Spleen (tissue), 11 donors: ENCODE results near the gene TAC3. TPM values are rescaled to one million over a fixed set of nuclear protein-coding genes. Genes with fewer than 3 reads are reported as not detected.

Experiments
- DNase-seq: peaks from one replicate; pipeline ENCODE4 v3.0.0-alpha.2; 2020
- H3K27ac ChIP-seq, 8 donors: fragments of 200-600 bp; sonication (generic) in 7 of 8; 1 replicate in 4 of 8; 2 replicates in 4 of 8; pipeline versions ENCODE4 v1.5.0 to v1.8.0; 2016 to 2021; ENCODE audit warnings: inconsistent platforms in 4 of 8, mild to moderate bottlenecking in 4 of 8, moderate library complexity in 1 of 8
- H3K27me3 ChIP-seq, 7 donors: fragments of 200-600 bp; sonication (generic) in 6 of 7; replicated peaks in 1 of 7; 1 replicate in 4 of 7; 2 replicates in 3 of 7; pipeline versions ENCODE4 v1.5.0 to v1.8.0; 2016 to 2021; ENCODE audit warnings: inconsistent platforms in 3 of 7, mild to moderate bottlenecking in 1 of 7
- H3K36me3 ChIP-seq, 6 donors: fragments of 200-600 bp; sonication (generic) in 5 of 6; 1 replicate in 4 of 6; 2 replicates in 2 of 6; pipeline versions ENCODE4 v1.5.0 to v1.8.0; 2016 to 2021; ENCODE audit warnings: inconsistent platforms in 2 of 6
- H3K4me1 ChIP-seq, 6 donors: fragments of 200-600 bp; sonication (generic) in 5 of 6; 1 replicate in 3 of 6; 2 replicates in 3 of 6; pipeline versions ENCODE4 v1.5.0 to v1.8.0; 2016 to 2021; ENCODE audit warnings: inconsistent platforms in 3 of 6
- H3K4me3 ChIP-seq, 8 donors: fragments of 200-600 bp; sonication (generic) in 7 of 8; 1 replicate in 4 of 8; 2 replicates in 4 of 8; pipeline versions ENCODE4 v1.5.0 to v1.8.0; 2016 to 2021; ENCODE audit warnings: inconsistent platforms in 4 of 8, mild to moderate bottlenecking in 4 of 8, moderate library complexity in 2 of 8
- H3K9me3 ChIP-seq, 8 donors: fragments of 200-600 bp; sonication (generic) in 7 of 8; 1 replicate in 4 of 8; 2 replicates in 4 of 8; pipeline versions ENCODE4 v1.5.0 to v1.8.0; 2016 to 2021; ENCODE audit warnings: inconsistent platforms in 4 of 8
- POLR2A ChIP-seq, 3 donors: fragments of 450-650 bp; IDR thresholded peaks; one replicate each; pipeline ENCODE4 v1.5.1; 2017; ENCODE audit warnings: antibody characterized with exemption in 3 of 3, mild to moderate bottlenecking in 1 of 3
- POLR2AphosphoS5 ChIP-seq, 3 donors: sonication (generic); formaldehyde crosslinking; IDR thresholded peaks; one replicate each; pipeline ENCODE4 v1.5.1; 2017; ENCODE audit warnings: antibody characterized with exemption in 3 of 3
- WGBS, 5 donors: extraction: QIAGEN DNeasy Blood & Tissue Kit in 3 of 5; methylation state at CpG; one replicate each; pipeline versions ENCODE4 v1.1.5 to v1.1.7; 2013 to 2018; 5-methylcytosine and 5-hydroxymethylcytosine counted together
- intact Hi-C: fragments of 100-400 bp; cut with DNase I; formaldehyde crosslinking; loops from one replicate; pipeline ENCODE4 v1.15.0; 2023; ENCODE audit warnings: low total_unique reads
- polyA plus RNA-seq, 3 donors: library from polyadenylated mRNA; stranded (reverse); fragments of 200-250 nt; gene quantifications; one replicate each; pipeline ENCODE4 v1.2.1, GENCODE V29; 2013
- total RNA-seq, 7 donors: library from RNA; depleted of rRNA in 3 of 7; stranded (reverse); fragments of >200 nt in 3 of 7; fragmentation: NEBNext Ultra II Directional in 4 of 7; extraction: Animal tissue kit (Norgen Biotek cat#: 25700) in 4 of 7; gene quantifications; one replicate each; pipeline versions ENCODE4 v1.1.0 to v1.2.1, GENCODE V29; 2016 to 2021
- TF ChIP-seq, protein P1 (sequence below), 11 experiments: fragments of 200-600 bp in 7 of 11; fragments of 450-650 bp in 4 of 11; sonication (generic) in 4 of 11; IDR thresholded peaks in 8 of 11; conservative IDR thresholded peaks in 3 of 11; 1 replicate in 7 of 11; 2 replicates in 4 of 11; pipeline versions ENCODE4 v1.4.0 to v1.8.0; 2016 to 2021; ENCODE audit warnings: antibody characterized with exemption in 11 of 11, inconsistent platforms in 4 of 11, mild to moderate bottlenecking in 1 of 11
- donor health status: healthy with polysubstance abuse.
- donor health status: DM: no; HTN: no; CAD: no; lungs with moderate emphysema.
- donor health status: DM: no; HTN: no; CAD: no.
- donor health status: Bipolar disorder and iron deficiency.
- donor health status: healthy.
- donor health status: DM: no; HTN: no; CAD: no.
- donor health status: DM: yes; HTN: yes; CAD: no.

TAC3 gene
- total and polyA plus RNA-seq, 10 donors: 0.11 to 0.20 TPM; not detected in 8

DNA sequence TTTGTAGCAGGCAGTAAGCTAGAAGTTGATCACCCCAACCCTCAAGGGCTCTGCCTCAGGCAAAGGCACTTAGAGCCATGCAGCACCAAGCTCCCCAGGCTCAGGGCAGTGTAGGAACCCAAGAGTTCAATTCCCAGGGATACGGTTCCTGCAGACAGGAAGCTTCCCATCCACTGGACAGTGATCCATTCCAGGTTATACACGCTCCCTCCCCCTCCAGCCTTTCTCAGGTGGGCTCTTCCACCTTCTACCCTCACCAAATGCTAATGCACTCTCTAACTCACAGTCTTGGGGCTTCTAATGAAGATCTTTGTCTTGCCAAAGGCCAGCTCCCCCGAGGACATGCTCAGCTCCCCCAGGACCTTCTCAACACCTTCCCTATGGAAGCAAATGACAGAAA, 20.9 kb upstream of the TAC3 start:
- H3K4me1 ChIP-seq: peaks cover 0 to 5% (median 0%) of the 10 kb centered on the region in 6 donors
- 75 to 93% (median 85%) methylated on average over 3 of the region's 3 CpGs for WGBS, 5 donors
- H3K9me3 ChIP-seq: no peaks in the 10 kb centered on the region
- TF ChIP-seq POLR2AphosphoS5 (IDR thresholded peaks at IDR 0.05): no peak
- TF ChIP-seq, protein P1, sequence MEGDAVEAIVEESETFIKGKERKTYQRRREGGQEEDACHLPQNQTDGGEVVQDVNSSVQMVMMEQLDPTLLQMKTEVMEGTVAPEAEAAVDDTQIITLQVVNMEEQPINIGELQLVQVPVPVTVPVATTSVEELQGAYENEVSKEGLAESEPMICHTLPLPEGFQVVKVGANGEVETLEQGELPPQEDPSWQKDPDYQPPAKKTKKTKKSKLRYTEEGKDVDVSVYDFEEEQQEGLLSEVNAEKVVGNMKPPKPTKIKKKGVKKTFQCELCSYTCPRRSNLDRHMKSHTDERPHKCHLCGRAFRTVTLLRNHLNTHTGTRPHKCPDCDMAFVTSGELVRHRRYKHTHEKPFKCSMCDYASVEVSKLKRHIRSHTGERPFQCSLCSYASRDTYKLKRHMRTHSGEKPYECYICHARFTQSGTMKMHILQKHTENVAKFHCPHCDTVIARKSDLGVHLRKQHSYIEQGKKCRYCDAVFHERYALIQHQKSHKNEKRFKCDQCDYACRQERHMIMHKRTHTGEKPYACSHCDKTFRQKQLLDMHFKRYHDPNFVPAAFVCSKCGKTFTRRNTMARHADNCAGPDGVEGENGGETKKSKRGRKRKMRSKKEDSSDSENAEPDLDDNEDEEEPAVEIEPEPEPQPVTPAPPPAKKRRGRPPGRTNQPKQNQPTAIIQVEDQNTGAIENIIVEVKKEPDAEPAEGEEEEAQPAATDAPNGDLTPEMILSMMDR (IDR thresholded peaks at IDR 0.05 in 8 of 11, conservative IDR thresholded peaks at IDR 0.05 in 3 of 11): no peak
- TF ChIP-seq POLR2A (IDR thresholded peaks at IDR 0.05): no peak
- no peak for DNase-seq
- H3K27ac ChIP-seq: no peak overlapping the region
- intact Hi-C loops: no loop called here
- no peaks in the 10 kb centered on the region for H3K27me3 ChIP-seq
- H3K36me3 ChIP-seq: no peaks in the 10 kb centered on the region
- H3K4me3 ChIP-seq: no peak overlapping the region

DNA sequence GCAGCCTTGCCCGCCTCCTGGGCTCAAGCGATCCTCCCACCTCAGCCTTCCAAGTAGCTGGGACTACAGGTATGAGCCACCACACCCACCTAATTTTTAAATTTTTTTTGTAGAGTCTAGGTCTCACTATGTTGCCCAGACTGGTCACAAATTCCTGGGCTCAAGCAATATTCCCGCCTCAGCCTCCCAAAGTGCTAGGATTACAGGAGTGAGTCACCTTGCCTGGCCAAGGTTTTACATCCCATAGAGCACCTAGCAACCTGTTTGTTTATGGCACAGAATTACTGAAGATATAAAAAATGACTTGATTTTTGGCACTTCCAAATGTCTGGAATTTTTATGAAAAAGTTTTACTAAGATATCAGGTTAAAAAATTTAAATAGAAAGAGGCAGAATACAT, 17.1 kb upstream of the TAC3 start:
- TF ChIP-seq, protein P1 (IDR thresholded peaks at IDR 0.05 in 8 of 11, conservative IDR thresholded peaks at IDR 0.05 in 3 of 11): no peak
- TF ChIP-seq POLR2AphosphoS5 (IDR thresholded peaks at IDR 0.05): no peak
- TF ChIP-seq POLR2A (IDR thresholded peaks at IDR 0.05): no peak

DNA sequence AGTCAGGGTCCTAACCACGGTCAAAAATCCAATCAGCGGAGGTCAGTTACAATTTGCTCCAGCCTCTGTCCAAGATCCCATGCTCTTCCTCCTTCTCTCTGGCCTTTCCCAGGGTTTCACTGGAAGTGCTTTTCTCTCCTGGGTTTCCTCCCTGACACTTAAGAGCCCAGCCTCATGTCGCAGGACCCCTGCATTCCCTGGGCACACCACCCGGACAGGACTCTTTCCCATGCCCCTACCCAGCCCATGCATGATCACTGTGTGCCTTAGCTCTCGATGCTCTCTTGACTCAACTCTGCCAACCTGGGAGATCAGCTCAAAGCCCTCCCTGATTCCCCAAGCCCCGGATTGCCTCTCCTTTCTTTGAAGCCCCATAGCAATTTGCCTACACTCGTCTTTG, 15.5 kb upstream of the TAC3 start:
- Histone ChIP-seq H3K27me3 (no peaks in the 10 kb centered on the region), H3K36me3 (no peaks in the 10 kb centered on the region), H3K27ac (no peak overlapping the region), H3K9me3 (no peaks in the 10 kb centered on the region), H3K4me3 (no peak overlapping the region), H3K4me1 (peaks cover 0 to 22% (median 8%) of the 10 kb centered on the region in 6 donors)
- intact Hi-C loops: no loop called here
- DNase-seq: no peak
- WGBS, 5 donors: 81 to 92% (median 87%) methylated on average over 7 of the region's 7 CpGs
- TF ChIP-seq, protein P1 (IDR thresholded peaks at IDR 0.05 in 8 of 11, conservative IDR thresholded peaks at IDR 0.05 in 3 of 11): no peak
- TF ChIP-seq POLR2A (IDR thresholded peaks at IDR 0.05) (no peak), POLR2AphosphoS5 (IDR thresholded peaks at IDR 0.05) (no peak)

More for the DNA sequence above, 17.1 kb upstream of the TAC3 start:
- H3K36me3 ChIP-seq: no peaks in the 10 kb centered on the region
- H3K27me3 ChIP-seq: no peaks in the 10 kb centered on the region
- H3K9me3 ChIP-seq: no peaks in the 10 kb centered on the region
- DNase-seq: no peak
- H3K4me3 ChIP-seq: no peak overlapping the region
- intact Hi-C loops: no loop called here
- 94 to 99% (median 98%) methylated on average over 3 of the region's 3 CpGs for WGBS, 5 donors
- no peak overlapping the region for H3K27ac ChIP-seq
- peaks cover 0 to 12% (median 8%) of the 10 kb centered on the region in 6 donors for H3K4me1 ChIP-seq

DNA sequence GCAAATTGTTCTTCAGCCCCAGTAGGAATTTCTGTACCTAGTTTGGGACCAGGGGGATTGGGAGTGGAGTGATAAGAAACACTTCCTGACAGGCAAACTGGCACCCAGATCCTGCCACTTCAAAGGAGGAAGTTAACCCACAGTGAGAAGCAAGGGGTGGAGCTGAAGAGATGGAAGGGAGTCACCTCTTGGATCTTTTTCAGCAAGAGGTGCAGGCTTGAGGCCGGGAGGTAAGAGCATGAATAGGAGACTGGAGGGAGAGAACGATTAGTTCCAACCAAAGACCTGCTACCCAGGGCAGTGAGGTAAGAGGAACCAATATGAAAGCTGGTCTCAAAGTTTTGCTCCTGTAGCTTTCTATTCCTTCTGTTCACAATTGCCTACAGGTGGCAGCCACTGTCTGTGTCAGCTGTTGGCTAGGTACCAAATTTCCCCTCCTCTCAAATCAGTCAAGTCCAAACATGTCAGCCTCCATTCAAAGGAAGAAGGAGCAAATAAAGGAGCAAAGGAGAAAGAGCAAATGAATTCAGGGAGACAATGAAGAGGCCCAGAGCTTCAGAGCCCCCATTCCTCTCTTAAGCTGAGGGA, 14.9 kb upstream of the TAC3 start:
- no peak for DNase-seq
- Histone ChIP-seq H3K27me3 (no peaks in the 10 kb centered on the region), H3K36me3 (no peaks in the 10 kb centered on the region), H3K27ac (no peak overlapping the region), H3K4me3 (no peak overlapping the region), H3K9me3 (no peaks in the 10 kb centered on the region), H3K4me1 (peaks cover 0 to 22% (median 8%) of the 10 kb centered on the region in 6 donors)
- TF ChIP-seq POLR2AphosphoS5 (IDR thresholded peaks at IDR 0.05) (no peak), POLR2A (IDR thresholded peaks at IDR 0.05) (no peak)
- TF ChIP-seq, protein P1 (IDR thresholded peaks at IDR 0.05 in 8 of 11, conservative IDR thresholded peaks at IDR 0.05 in 3 of 11): peak in 5 of 11 experiments; percentile 7 to 18 (median 9)
- intact Hi-C loops: no loop called here
- 0 to 25% (median 10%) methylated on average over 2 of the region's 2 CpGs for WGBS, 5 donors
